ENCODE results near the gene ALPI. TPM values are rescaled to one million over a fixed set of nuclear protein-coding genes. Genes with fewer than 3 reads are reported as not detected.

Gene ALPI
- total RNA-seq, 2 experiments from 2014 or later, result not detected

DNA sequence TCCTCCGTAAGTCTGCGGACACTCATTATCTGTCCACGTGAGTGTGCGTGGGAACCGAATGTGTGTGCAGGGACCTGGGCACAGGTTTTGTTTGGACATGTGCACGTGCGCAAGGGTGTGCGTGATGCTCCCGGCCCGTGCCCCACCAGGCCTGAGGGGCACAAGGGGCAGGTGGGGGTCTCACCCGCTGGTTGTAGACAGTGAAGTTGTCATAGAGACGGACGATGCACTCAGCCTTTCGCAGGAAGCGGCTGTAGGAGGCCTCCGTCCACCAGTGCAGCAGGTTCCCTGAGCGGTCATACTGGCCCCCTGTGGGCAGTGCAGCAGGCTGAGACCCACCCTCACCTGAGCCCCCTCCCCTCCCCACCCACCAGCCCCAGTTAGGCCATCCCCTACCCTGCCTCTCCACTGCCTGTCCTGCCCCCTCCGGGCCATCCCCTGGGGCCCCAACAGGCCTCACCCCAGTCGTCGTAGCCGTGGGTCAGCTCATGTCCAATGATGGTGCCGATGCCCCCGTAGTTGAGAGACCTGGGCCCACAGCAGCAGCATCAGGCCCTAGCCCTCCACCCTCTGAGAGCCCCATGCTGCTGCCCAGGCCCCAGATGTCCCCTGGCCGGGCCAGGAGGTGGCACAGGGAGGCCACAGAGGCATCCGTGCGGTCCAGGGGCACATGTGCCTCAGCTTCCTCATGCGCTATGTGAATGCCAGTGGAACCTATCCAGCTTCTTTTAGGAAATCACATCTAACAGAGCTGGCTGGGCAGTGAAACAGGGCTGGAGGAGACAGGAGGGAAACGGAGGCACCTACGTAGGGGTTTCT, 25.6 kb downstream of the ALPI start:
- H4K20me1 ChIP-seq (ENCODE audit: insufficient read depth, low read length), result no peaks in the 10 kb centered on the region
- H3K79me2 ChIP-seq (ENCODE audit: insufficient read depth, low read depth, low read length), result no peaks in the 10 kb centered on the region
- H3K27ac ChIP-seq (ENCODE audit: low read depth, low read length, poor library complexity, severe bottlenecking), result no peak overlapping the region
- no peak overlapping the region for H3K4me2 ChIP-seq (ENCODE audit: low read length)
- intact Hi-C loops (cut with micrococcal nuclease; ENCODE audit: unreplicated experiment), result no loop called here
- H3K9me3 ChIP-seq (ENCODE audit: low read length), result no peaks in the 10 kb centered on the region
- TF ChIP-seq, protein P1, sequence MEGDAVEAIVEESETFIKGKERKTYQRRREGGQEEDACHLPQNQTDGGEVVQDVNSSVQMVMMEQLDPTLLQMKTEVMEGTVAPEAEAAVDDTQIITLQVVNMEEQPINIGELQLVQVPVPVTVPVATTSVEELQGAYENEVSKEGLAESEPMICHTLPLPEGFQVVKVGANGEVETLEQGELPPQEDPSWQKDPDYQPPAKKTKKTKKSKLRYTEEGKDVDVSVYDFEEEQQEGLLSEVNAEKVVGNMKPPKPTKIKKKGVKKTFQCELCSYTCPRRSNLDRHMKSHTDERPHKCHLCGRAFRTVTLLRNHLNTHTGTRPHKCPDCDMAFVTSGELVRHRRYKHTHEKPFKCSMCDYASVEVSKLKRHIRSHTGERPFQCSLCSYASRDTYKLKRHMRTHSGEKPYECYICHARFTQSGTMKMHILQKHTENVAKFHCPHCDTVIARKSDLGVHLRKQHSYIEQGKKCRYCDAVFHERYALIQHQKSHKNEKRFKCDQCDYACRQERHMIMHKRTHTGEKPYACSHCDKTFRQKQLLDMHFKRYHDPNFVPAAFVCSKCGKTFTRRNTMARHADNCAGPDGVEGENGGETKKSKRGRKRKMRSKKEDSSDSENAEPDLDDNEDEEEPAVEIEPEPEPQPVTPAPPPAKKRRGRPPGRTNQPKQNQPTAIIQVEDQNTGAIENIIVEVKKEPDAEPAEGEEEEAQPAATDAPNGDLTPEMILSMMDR (conservative IDR thresholded peaks at IDR 0.05; ENCODE audit: low read length), result no peak
- no peak for TF ChIP-seq EZH2phosphoT487 (IDR thresholded peaks at IDR 0.05; ENCODE audit: borderline replicate concordance, low read depth, low read length)
- H2AFZ ChIP-seq (ENCODE audit: low read length), result no peak overlapping the region
- H3K4me1 ChIP-seq (ENCODE audit: insufficient read depth, low read length, poor library complexity, severe bottlenecking), result no peaks in the 10 kb centered on the region
- H3K4me3 ChIP-seq (ENCODE audit: low read depth, low read length, poor library complexity, severe bottlenecking), result no peak overlapping the region
- H3K36me3 ChIP-seq (ENCODE audit: insufficient read depth, low read length), result no peaks in the 10 kb centered on the region
- no TSS peak for BruUV-seq (replicated peaks)
- no peaks in the 10 kb centered on the region for H3K9me2 ChIP-seq (ENCODE audit: insufficient read depth, low read length)
- ChIA-PET CTCF (ENCODE audit: unreplicated experiment) (no interaction called here), POLR2A (no interaction called here)
- DNase-seq (ENCODE audit: low spot score), result no peak

DNA sequence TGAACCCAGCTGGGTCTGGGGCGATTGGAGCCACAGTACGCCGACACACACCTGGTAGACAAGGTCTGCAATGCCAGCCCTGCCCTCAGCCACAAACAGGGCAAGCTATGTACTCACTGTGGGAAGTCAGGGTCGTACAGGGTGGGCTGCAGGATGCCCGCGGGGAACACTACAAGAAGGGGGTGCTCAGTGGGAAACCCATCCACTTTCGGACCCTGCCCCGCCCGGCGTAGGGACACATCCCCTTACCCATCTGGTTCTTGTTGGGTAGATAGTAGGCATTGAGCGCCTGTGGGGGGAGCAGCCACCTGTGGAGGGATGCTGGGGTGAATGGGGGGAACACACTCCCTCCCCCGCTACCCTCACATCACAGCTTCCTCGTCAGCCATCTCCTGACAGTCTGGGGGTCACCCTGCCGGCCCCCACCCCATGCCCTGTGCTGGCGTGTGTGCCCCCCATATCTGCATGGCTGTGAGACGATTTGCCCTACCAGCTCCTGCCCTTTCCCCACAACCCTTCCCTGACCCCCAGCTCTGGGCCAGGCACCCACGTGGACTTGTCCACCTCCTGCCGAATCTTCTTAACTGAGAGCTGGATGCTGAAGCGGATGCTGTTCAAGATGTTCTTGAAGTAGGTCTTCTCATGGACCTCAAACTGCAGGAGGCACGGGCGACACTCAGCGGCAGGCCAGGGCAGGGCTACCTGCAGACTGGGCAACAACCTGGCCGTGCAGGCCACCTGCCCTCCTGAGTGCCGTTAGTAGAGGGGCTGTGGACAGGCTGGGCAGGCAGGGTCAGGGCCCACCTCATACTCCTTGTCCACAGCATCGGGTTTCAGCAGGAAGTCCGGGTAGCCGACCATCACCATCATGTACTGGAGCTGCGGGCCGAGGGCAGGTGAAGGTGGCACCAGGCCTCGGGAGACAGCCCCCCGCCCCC, 26.6 kb downstream of the ALPI start:
- Histone ChIP-seq H3K36me3 (ENCODE audit: insufficient read depth, low read length) (no peaks in the 10 kb centered on the region), H4K20me1 (ENCODE audit: insufficient read depth, low read length) (no peaks in the 10 kb centered on the region), H3K4me2 (ENCODE audit: low read length) (no peak overlapping the region), H3K9me3 (ENCODE audit: low read length) (no peaks in the 10 kb centered on the region), H3K4me1 (ENCODE audit: insufficient read depth, low read length, poor library complexity, severe bottlenecking) (no peaks in the 10 kb centered on the region), H3K4me3 (ENCODE audit: low read depth, low read length, poor library complexity, severe bottlenecking) (no peak overlapping the region), H3K9me2 (ENCODE audit: insufficient read depth, low read length) (no peaks in the 10 kb centered on the region), H3K79me2 (ENCODE audit: insufficient read depth, low read depth, low read length) (no peaks in the 10 kb centered on the region), H2AFZ (ENCODE audit: low read length) (no peak overlapping the region), H3K27ac (ENCODE audit: low read depth, low read length, poor library complexity, severe bottlenecking) (no peak overlapping the region)
- BruUV-seq (replicated peaks), result no TSS peak
- intact Hi-C loops (cut with micrococcal nuclease; ENCODE audit: unreplicated experiment), result no loop called here
- CTCF ChIA-PET (ENCODE audit: unreplicated experiment), result no interaction called here
- TF ChIP-seq EZH2phosphoT487 (IDR thresholded peaks at IDR 0.05; ENCODE audit: borderline replicate concordance, low read depth, low read length), result no peak
- TF ChIP-seq, protein P1 (conservative IDR thresholded peaks at IDR 0.05; ENCODE audit: low read length), result no peak
- no peak for DNase-seq (ENCODE audit: low spot score)
- POLR2A ChIA-PET, result no interaction called here

Data from OCI-LY7 (cell line).